ENCODE data around the gene CYSRT1. TPM values are rescaled to one million over a fixed set of nuclear protein-coding genes. Genes with fewer than 3 reads are reported as not detected.
"Not testable (repeated sequence)": the region's sequence is repeated elsewhere in the genome, so short reads cannot be mapped to it uniquely, and the experiment has no call there.

CYSRT1 gene
- total and polyA plus RNA-seq, 2 donors: 0.57 to 2.8 TPM

DNA sequence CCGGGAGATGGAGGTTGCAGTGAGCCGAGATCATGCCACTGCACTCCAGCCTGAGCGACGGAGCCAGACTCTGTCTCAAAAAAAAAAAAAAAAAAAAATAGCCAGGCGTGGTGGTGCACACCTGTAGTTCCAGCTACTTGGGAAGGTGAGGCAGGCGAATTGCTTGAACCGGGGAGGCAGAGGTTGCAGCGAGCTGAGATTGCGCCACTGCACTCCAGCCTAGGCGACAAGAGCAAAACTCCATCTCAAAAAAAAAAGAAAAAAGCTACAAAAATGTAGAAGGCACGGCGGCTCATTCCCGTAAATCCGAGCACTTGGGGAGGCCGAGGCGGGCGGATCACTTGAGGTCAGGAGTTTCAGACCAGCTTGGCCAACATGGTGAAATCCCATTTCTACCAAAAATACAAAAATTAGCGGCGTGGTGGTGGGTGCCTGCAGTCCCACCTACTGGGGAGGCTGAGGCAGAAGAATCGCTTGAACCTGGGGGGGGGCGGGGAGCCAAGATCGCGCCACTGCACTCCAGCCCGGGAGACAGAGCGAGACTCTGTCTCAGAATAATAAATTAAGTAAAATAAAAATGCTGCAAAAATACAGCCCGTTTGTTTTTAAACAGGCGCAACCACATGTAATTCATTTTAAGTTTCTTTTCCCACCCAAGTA, 14.7 kb downstream of the CYSRT1 start:
- Histone ChIP-seq H3K27ac (ENCODE audit: low read depth in 1 of 2, low read length in 1 of 2) (peak overlapping the region; percentile 96 to 98), H3K36me3 (ENCODE audit: control insufficient read depth in 2 of 2, insufficient read depth in 2 of 2, low read length in 1 of 2) (peaks cover 11 to 19% of the 10 kb centered on the region in 2 donors), H3K4me3 (ENCODE audit: low read length in 2 of 2) (peak overlapping the region; percentile 59 to 69), H3K4me1 (ENCODE audit: control insufficient read depth in 2 of 2, insufficient read depth in 2 of 2, low read length in 2 of 2) (peaks cover 28 to 51% of the 10 kb centered on the region in 2 donors), H3K27me3 (ENCODE audit: control insufficient read depth in 2 of 2, insufficient read depth in 1 of 2, low read length in 1 of 2) (peaks cover 0 to 11% of the 10 kb centered on the region in 2 donors)
- not testable (repeated sequence) for DNase-seq (ENCODE audit: low read depth in 6 of 9, low spot score in 9 of 9); H3K9me3 ChIP-seq (ENCODE audit: control insufficient read depth in 2 of 2, insufficient read depth in 1 of 2, low read length in 1 of 2)
- 63% methylated on average over 27 of the region's 27 CpGs for WGBS

DNA sequence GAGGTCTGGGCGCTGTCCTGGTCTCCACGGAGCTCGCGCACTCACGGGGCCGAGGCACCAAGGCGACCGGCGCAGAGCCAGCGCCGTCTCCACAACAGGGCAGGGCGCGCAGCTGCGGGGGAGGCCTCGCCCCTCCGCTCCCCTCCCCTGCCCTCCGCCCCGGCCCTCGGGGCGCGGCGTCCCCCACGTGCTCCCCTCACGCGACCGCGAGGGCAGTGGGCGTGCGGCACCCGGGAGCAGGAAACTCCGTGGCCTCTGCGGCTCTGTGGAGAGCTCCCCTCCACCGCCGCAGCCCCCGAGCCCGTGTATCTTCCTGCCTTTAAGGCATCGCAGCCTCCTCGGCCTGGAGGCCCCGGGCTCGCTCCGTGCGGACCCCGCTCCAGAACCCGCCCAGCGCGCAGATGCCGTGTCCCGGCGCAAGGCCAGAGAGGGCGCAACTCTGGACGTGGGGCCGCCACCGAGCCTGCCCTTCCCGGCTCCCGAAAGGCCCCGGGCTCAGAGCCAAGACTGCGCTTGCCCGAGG, 15.4 kb downstream of the CYSRT1 start:
- Histone ChIP-seq H3K36me3 (ENCODE audit: control insufficient read depth in 2 of 2, insufficient read depth in 2 of 2, low read length in 1 of 2) (peaks cover 11 to 19% of the 10 kb centered on the region in 2 donors), H3K4me3 (ENCODE audit: low read length in 2 of 2) (peak overlapping the region; percentile 59 to 69), H3K4me1 (ENCODE audit: control insufficient read depth in 2 of 2, insufficient read depth in 2 of 2, low read length in 2 of 2) (peaks cover 28 to 51% of the 10 kb centered on the region in 2 donors), H3K27ac (ENCODE audit: low read depth in 1 of 2, low read length in 1 of 2) (peak overlapping the region; percentile 96 to 98), H3K9me3 (ENCODE audit: control insufficient read depth in 2 of 2, insufficient read depth in 1 of 2, low read length in 1 of 2) (no peaks in the 10 kb centered on the region), H3K27me3 (ENCODE audit: control insufficient read depth in 2 of 2, insufficient read depth in 1 of 2, low read length in 1 of 2) (peaks cover 0 to 4% of the 10 kb centered on the region in 2 donors)
- under 1% methylated on average over 58 of the region's 58 CpGs for WGBS
- peak in 6 of 9 donors; percentile 33 to 74 (median 58) for DNase-seq (ENCODE audit: low read depth in 6 of 9, low spot score in 9 of 9)

GRCh38 chr9:137240841-137241489, 16.0 kb downstream of the CYSRT1 start, which contains the start of gene TUBB4B:
Gene TUBB4B (plus strand): TSS chr9:137241287. CDS start chr9:137241361, 74 bp downstream.
- DNase-seq (ENCODE audit: low read depth in 6 of 9, low spot score in 9 of 9): peak; percentile 99 to 100 (median 99)
- Histone ChIP-seq H3K4me1 (ENCODE audit: control insufficient read depth in 2 of 2, insufficient read depth in 2 of 2, low read length in 2 of 2) (peaks cover 27 to 49% of the 10 kb centered on the region in 2 donors), H3K27me3 (ENCODE audit: control insufficient read depth in 2 of 2, insufficient read depth in 1 of 2, low read length in 1 of 2) (no peaks in the 10 kb centered on the region), H3K36me3 (ENCODE audit: control insufficient read depth in 2 of 2, insufficient read depth in 2 of 2, low read length in 1 of 2) (peaks cover 11 to 19% of the 10 kb centered on the region in 2 donors), H3K27ac (ENCODE audit: low read depth in 1 of 2, low read length in 1 of 2) (peak within 1 kb of the TSS; percentile 96 to 98), H3K4me3 (ENCODE audit: low read length in 2 of 2) (peak within 1 kb of the TSS; percentile 73 to 78), H3K9me3 (ENCODE audit: control insufficient read depth in 2 of 2, insufficient read depth in 1 of 2, low read length in 1 of 2) (no peaks in the 10 kb centered on the region)
- under 1% methylated on average over 67 of the region's 67 CpGs for WGBS

GRCh38 chr9:137241490-137242268, 16.7 kb downstream of the CYSRT1 start:
- peak overlapping the region in 1 of 2 donors; percentile 97 for H3K27ac ChIP-seq (ENCODE audit: low read depth in 1 of 2, low read length in 1 of 2)
- H3K36me3 ChIP-seq (ENCODE audit: control insufficient read depth in 2 of 2, insufficient read depth in 2 of 2, low read length in 1 of 2): peaks cover 11 to 19% of the 10 kb centered on the region in 2 donors
- no peaks in the 10 kb centered on the region for H3K9me3 ChIP-seq (ENCODE audit: control insufficient read depth in 2 of 2, insufficient read depth in 1 of 2, low read length in 1 of 2)
- 6% methylated on average over 81 of the region's 83 CpGs for WGBS
- no peaks in the 10 kb centered on the region for H3K27me3 ChIP-seq (ENCODE audit: control insufficient read depth in 2 of 2, insufficient read depth in 1 of 2, low read length in 1 of 2)
- H3K4me1 ChIP-seq (ENCODE audit: control insufficient read depth in 2 of 2, insufficient read depth in 2 of 2, low read length in 2 of 2): peaks cover 20 to 42% of the 10 kb centered on the region in 2 donors
- peak overlapping the region; percentile 73 to 78 for H3K4me3 ChIP-seq (ENCODE audit: low read length in 2 of 2)
- peak in 1 of 9 donors; percentile 32 for DNase-seq (ENCODE audit: low read depth in 6 of 9, low spot score in 9 of 9)

DNA sequence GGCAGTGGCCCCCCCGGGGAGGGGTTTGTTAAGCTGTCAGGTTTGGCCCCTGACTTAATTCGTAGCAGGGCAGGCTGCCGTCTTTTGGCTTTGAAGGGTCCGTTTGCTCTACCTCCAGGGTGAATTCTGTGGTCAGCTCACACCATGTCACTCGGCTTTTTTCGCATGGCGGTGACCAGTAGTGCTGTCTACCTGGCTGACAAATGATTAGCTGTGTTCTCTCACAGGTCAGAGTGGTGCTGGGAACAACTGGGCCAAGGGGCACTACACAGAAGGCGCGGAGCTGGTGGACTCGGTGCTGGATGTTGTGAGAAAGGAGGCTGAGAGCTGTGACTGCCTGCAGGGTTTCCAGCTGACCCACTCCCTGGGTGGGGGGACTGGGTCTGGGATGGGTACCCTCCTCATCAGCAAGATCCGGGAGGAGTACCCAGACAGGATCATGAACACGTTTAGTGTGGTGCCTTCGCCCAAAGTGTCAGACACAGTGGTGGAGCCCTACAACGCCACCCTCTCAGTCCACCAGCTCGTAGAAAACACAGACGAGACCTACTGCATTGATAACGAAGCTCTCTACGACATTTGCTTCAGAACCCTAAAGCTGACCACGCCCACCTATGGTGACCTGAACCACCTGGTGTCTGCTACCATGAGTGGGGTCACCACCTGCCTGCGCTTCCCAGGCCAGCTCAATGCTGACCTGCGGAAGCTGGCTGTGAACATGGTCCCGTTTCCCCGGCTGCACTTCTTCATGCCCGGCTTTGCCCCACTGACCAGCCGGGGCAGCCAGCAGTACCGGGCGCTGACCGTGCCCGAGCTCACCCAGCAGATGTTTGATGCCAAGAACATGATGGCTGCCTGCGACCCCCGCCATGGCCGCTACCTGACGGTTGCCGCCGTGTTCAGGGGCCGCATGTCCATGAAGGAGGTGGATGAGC, 17.6 kb downstream of the CYSRT1 start:
- DNase-seq (ENCODE audit: low read depth in 6 of 9, low spot score in 9 of 9): no peak
- peaks cover 17 to 37% of the 10 kb centered on the region in 2 donors for H3K4me1 ChIP-seq (ENCODE audit: control insufficient read depth in 2 of 2, insufficient read depth in 2 of 2, low read length in 2 of 2)
- peaks cover 11 to 19% of the 10 kb centered on the region in 2 donors for H3K36me3 ChIP-seq (ENCODE audit: control insufficient read depth in 2 of 2, insufficient read depth in 2 of 2, low read length in 1 of 2)
- H3K27me3 ChIP-seq (ENCODE audit: control insufficient read depth in 2 of 2, insufficient read depth in 1 of 2, low read length in 1 of 2): no peaks in the 10 kb centered on the region
- H3K4me3 ChIP-seq (ENCODE audit: low read length in 2 of 2): peak overlapping the region; percentile 73 to 78
- 93% methylated on average over 36 of the region's 36 CpGs for WGBS
- no peak overlapping the region for H3K27ac ChIP-seq (ENCODE audit: low read depth in 1 of 2, low read length in 1 of 2)
- H3K9me3 ChIP-seq (ENCODE audit: control insufficient read depth in 2 of 2, insufficient read depth in 1 of 2, low read length in 1 of 2): no peaks in the 10 kb centered on the region

DNA sequence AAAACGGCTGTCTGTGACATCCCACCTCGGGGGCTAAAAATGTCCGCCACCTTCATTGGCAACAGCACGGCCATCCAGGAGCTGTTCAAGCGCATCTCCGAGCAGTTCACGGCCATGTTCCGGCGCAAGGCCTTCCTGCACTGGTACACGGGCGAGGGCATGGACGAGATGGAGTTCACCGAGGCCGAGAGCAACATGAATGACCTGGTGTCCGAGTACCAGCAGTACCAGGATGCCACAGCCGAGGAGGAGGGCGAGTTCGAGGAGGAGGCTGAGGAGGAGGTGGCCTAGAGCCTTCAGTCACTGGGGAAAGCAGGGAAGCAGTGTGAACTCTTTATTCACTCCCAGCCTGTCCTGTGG, 18.3 kb downstream of the CYSRT1 start:
- H3K9me3 ChIP-seq (ENCODE audit: control insufficient read depth in 2 of 2, insufficient read depth in 1 of 2, low read length in 1 of 2); H3K27ac ChIP-seq (ENCODE audit: low read depth in 1 of 2, low read length in 1 of 2); DNase-seq (ENCODE audit: low read depth in 6 of 9, low spot score in 9 of 9); H3K27me3 ChIP-seq (ENCODE audit: control insufficient read depth in 2 of 2, insufficient read depth in 1 of 2, low read length in 1 of 2): not testable (repeated sequence)
- peaks cover 17 to 37% of the 10 kb centered on the region in 2 donors for H3K4me1 ChIP-seq (ENCODE audit: control insufficient read depth in 2 of 2, insufficient read depth in 2 of 2, low read length in 2 of 2)
- peaks cover 11 to 19% of the 10 kb centered on the region in 2 donors for H3K36me3 ChIP-seq (ENCODE audit: control insufficient read depth in 2 of 2, insufficient read depth in 2 of 2, low read length in 1 of 2)
- H3K4me3 ChIP-seq (ENCODE audit: low read length in 2 of 2): peak overlapping the region in 1 of 2 donors; percentile 78
- 97% methylated on average over 18 of the region's 18 CpGs for WGBS

GRCh38 chr9:137243626-137244485, 18.9 kb downstream of the CYSRT1 start:
- peaks cover 17 to 37% of the 10 kb centered on the region in 2 donors for H3K4me1 ChIP-seq (ENCODE audit: control insufficient read depth in 2 of 2, insufficient read depth in 2 of 2, low read length in 2 of 2)
- H3K27ac ChIP-seq (ENCODE audit: low read depth in 1 of 2, low read length in 1 of 2): no peak overlapping the region
- H3K4me3 ChIP-seq (ENCODE audit: low read length in 2 of 2): peak overlapping the region in 1 of 2 donors; percentile 1
- H3K9me3 ChIP-seq (ENCODE audit: control insufficient read depth in 2 of 2, insufficient read depth in 1 of 2, low read length in 1 of 2): no peaks in the 10 kb centered on the region
- no peak for DNase-seq (ENCODE audit: low read depth in 6 of 9, low spot score in 9 of 9)
- no peaks in the 10 kb centered on the region for H3K27me3 ChIP-seq (ENCODE audit: control insufficient read depth in 2 of 2, insufficient read depth in 1 of 2, low read length in 1 of 2)
- H3K36me3 ChIP-seq (ENCODE audit: control insufficient read depth in 2 of 2, insufficient read depth in 2 of 2, low read length in 1 of 2): peaks cover 11 to 19% of the 10 kb centered on the region in 2 donors
- 92% methylated on average over 15 of the region's 15 CpGs for WGBS
